OCI-LY7 (cell line): ENCODE measurements around the gene PCBD1.

Source experiments
- CTCF ChIP-seq: fragments of 200-600 bp; sonication (generic); conservative IDR thresholded peaks from 2 replicates; pipeline ENCODE4 v1.5.1; 2014; ENCODE audit warnings: mild to moderate bottlenecking, antibody characterized with exemption, low read length, moderate library complexity, mixed read lengths
- EZH2phosphoT487 ChIP-seq: fragments of 200-600 bp; sonication (generic); IDR thresholded peaks from 2 replicates; pipeline ENCODE4 v1.6.1; 2018; ENCODE audit warnings: low read depth, borderline replicate concordance, mild to moderate bottlenecking, mixed run types, antibody characterized with exemption, low read length, moderate library complexity, mixed read lengths

- TF ChIP-seq CTCF, result no peak
- TF ChIP-seq EZH2phosphoT487, result no peak
These were observed 40.6 kb downstream of the PCBD1 start for GRCh38 chr10:70847659-70848360.
